ENCODE data around the gene RHD.
"Not testable (repeated sequence)": the region's sequence is repeated elsewhere in the genome, so short reads cannot be mapped to it uniquely, and the experiment has no call there.

The RHD gene

DNA sequence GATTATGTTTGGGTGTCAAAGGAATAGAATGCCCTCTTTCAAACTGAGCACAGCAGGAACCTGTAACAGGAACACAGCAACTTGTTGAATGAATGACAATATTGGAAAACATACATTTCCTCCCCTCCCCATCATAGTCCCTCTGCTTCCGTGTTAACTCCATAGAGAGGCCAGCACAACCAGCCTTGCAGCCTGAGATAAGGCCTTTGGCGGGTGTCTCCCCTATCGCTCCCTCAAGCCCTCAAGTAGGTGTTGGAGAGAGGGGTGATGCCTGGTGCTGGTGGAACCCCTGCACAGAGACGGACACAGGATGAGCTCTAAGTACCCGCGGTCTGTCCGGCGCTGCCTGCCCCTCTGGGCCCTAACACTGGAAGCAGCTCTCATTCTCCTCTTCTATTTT, at the start of gene RHD:
TSS of gene RHD (plus strand) at position 272 of the 400 bp plus-strand sequence. CDS start at position 311, 39 bp downstream.
- not testable (repeated sequence) for DNase-seq

DNA sequence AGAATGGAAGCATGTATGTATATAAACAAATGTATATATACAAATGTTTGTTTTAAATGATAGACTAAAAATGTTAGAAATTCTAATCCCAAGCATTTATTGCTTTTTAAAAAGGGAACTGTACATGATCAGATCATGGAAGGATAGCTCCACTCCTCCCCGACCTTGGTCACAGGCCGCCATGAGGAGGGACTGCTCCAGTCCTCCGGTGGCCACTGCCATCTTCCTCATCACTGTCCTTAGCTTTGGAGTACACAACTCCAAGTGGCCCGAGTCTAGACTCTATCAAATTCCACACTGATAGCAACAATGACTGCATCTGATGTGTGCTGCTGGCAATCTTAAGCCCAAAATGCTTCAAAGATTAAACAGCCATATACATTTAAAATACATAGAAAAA, 49.7 kb upstream of the RHD start:
- no peak for DNase-seq

DNA sequence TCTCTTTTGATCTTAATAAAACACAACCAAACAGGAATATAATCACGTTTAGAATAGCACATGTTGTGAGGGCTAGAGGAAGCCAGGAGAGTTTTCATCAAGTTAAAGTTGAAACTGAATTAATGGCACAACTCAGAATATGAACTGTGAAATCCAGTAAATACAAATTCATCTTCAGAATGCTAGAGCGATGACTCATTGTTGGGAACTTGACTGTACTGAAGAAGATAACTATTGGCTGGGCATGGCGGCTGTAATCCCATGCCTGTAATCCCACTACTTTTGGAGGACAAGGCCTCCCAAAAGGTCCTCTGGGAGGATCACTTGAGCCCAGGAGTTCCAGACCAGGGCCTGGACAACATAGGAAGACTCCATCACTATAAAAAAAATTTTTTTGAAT, 48.8 kb upstream of the RHD start:
- DNase-seq, result no peak

DNA sequence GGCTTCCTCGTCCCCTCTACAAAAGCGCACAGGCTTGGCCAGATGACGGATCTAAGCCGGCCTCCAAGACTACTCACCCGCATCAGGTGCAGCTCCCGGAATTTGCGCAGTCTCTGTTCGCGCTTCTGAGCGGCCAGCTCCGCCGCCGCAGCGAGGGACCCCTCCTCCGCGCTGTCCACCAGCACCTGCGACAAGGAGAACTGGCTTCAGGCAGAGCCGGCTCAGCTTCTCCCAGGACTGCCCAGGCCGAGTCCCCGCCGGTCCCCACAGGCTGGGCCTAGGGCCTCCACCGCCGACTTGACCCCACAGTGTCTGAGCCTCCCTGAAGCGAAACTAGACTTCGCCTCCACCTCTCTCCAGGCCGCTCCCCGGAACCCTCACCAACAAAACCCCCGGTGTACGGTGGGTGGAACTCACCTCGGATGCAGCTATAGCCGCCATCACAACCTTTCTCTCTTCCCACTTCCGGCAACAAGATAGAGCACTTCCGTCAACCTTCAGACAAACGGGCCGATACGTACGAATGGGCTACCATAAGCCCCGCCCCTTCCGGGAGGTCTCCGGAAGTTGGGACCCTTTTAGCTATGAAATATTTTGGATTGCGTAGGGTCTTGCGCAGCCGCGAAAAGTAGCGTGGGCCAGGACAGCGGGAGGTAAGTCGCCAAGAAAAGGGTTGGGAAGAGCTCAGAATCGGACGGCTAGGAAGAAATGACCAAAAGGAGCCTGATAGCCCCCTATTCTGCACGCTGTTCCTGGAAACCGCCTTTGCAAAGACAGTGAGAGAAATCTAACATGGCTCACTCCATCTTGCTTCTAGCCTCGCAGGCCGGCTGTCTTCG, 40.1 kb upstream of the RHD start, which contains the start of gene SYF2:
TSS of gene SYF2 (minus strand) at position 476 of the 839 bp plus-strand sequence. CDS start at position 441, 35 bp downstream.
- peak; percentile 68 for DNase-seq

DNA sequence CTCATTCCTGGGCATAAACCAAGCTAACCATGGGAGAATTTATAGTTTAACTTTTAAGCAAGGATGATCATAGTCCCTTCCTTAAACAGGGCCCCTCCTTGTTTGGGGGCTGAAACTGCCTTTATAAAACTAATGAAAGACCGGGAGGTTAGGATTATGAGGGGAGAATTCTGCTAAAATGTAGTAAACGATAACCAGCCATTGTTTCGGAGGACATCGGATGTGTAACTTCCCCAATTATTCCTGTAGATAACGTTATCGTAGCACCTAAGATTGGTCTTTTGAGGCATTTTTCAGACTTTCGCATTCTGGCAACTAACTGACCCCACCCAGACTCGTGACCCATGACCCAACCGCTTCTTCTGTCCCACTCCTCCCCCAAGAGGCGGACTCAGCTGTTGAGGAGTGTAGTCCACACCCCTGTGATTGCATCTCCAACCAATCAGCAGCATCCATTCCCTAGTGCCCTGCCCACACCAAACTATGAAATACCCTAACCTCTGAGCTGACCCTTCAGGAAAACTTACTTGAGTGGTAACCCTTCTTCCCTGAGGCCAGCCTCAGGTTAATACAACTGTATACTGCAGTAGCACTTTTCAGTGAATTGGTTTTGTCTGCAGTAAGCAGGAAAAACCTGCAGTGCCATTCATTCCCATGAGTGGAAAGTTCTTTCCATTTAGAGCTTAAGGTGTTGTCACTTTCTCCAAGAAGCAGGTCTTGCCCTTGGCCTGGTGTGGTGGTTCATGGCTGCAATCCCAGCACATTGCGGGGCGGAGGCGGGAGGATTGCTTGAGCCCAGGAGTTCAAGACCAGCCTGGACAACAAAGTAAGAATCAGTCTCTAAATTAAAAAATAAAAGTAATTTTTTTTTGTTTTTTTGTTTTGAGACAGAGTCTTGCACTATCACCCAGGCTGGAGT, 39.2 kb upstream of the RHD start:
- no peak for DNase-seq

DNA sequence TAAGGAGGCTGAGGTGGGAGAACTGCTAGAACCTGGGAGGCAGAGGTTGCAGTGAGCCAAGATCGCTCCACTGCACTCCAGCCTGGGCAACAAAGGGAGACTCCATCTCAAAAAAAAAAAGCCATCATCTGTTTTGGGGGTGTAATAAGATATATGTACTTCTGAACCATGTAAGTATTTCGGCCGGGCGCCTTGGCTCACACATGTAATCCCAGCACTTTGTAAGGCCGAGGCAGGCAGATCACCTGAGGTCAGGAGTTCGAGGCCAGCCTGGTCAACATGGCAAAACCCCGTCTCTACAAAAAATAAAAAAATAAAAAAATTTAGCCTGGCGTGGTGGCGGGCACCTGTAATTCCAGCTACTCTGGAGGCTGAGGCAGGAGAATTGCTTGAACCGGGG, 36.9 kb upstream of the RHD start:
- DNase-seq, result not testable (repeated sequence)

DNA sequence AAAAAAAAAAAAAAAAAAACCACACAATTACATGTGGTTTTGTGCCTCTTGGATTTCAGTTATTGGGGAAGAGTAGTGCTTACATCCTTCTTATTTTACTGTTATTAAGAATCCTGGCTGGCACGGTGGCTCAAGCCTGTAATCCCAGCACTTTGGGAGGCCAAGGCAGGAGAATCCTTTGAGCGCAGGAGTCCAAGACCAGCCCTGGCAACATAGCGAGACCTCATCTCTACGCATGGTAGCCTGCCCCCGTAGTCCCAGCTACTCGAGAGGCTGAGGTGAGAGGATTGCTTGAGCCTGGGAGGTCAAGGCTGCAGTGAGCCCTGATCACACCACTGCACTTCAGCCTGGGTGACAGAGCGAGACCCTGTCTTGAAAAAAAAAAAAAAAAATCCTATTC, 36.0 kb upstream of the RHD start:
- not testable (repeated sequence) for DNase-seq

- no peak for DNase-seq
Measured at GRCh38 chr1:25238046-25238445, 34.3 kb upstream of the RHD start.

DNA sequence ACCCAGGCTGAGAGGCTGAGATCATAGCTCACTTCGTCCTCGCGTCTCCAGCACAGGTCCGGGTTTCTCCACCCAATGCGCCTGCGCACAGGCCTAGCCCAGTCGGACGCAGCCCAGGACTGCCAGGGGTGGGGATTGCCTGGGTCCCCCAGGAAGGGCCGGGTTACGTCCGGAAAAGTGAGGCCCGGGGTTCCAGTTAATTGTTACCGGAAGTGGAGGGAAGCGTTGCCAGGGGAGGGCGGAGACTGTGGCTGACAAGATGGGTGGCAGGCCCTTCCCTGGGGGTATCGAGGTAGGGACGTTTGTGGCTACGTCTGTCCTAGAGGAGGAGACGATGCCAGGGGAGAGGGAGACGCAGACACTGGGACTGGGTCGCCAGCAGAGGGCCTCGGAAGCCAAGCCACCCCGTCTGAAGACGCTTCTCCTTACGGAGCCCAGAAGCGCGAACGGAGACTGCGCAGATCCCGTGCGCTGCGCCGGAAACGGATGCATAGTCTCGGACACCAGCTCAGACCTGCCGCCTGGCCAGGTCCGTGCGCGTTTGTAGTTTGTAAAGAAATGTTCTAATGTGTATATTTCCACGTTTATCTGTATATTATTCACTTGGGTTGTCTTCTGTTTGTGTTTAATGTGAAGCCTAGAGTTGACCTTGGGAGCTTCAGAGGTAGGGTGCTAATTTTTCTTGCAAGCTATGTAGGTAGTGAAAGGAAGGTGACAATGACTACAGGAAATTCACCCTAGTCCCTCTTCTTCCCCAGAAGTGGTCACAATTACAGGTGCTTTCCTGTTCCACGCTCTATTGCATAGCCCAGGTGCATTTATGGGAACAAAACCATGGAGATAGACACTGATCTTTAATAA, 32.4 kb upstream of the RHD start:
- DNase-seq, result peak; percentile 67

DNA sequence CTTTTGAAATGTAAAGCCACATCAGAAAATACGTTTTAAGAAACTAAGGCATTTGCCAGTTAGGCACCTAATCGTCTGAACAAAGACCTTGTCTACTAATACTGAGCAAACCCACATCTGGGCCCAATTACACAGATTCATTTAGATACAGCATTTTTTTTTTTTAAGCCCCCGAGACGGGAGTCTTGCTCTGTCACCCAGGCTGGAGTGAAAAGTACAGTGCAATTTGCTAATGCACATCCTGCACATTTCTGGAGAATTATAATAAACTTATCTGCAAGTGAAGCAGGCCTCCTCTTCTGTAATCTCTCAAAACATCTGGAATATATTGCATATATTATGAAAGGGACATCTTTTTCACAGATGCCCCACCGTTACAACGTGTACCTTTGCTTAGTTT, 28.4 kb upstream of the RHD start:
- DNase-seq, result no peak

- DNase-seq, result no peak
Measured at GRCh38 chr1:25245393-25245792, 26.9 kb upstream of the RHD start.

DNA sequence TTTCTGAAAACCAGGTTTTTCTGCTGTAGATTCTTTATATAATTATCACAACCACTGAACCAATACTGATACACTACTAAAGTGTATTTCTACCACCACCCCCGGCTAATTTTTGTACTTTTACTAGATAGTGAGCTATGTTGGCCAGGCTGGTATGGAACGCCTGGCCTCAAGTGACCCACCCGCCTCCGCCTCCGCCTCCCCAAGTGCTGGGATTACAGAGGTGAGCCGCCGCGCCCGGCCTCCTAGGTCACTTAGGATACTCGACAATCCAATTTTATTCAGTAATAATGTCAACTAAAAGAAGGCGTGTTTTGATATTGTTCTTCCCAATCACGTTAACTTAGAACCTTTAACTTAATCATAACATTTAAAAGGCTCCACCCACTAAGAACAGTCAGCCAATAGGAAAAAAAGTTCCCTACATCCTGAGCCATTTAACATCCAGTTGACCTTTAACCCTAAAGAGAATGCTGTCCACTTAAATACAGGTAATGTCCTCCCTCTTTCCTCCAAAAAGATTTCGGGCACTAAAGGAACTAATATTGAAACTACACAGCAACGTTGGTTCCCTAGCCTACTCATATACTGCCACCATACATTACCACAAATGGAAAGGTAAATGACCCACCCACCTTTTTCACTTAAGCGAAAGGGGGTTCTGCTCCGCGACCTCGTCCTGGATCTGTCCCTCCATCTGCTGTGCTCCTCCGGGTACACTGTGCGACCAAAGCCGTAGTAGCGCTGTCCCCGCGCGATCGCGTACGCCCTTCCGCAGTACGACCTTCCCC, 26.3 kb upstream of the RHD start:
- no peak for DNase-seq

DNA sequence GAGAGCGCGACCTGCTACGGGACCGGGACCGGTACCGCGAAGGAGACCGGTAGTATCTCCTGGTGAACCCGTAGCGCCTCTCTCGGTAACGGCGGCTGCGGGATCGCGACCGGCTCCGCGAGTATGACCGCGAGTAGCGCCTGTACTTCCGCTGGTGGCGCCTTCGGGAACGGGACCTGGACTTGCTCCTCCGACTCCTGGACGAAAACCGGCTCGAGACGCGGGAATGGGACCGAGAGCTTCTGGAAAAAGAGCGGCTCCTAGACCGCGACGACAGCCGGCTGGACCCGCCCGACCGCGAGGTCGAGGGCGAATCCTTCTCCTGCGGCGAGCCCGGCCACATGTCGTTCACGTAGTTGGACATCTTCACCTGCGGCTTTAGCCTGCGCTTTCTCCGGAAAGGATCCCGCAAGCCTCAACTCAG, 25.7 kb upstream of the RHD start:
- no peak for DNase-seq

DNA sequence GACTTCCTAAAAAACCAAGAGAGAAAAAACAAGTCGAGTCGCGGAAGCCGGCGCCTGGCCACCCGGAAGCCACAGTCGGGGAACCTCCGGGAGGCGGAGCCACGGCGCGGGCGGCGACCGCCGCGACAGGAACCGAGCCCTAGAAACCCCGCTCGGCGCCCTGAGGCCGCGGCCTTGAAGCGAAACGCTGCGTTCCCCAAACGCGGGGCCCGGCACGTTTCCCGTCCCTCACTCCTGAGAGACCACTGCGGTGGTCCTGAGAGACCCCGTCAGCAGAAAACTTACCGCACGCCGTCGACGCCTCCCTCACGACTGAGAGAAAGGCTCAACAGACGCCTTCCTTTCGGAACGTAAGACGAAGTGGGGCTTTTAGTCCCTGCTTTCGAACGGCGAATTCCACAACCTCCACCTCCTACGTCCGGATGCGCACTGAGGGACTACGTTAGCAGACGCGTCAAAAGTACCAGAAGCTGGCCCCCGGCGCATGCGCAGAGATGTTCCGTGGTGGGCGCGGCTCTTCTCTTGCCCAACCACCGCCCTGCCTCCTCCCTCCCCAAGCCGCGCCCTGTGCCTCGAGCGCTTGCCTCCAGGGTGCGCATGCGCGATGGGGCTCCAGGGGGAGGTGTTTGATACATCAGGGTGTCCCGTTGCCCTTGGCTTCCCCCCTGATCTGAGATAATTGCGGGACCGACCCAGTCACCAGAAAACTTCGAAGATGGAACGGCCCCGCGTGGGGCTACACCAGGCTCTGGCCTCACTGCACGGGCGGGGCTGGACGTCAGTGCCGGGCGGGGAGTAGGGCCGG, 25.1 kb upstream of the RHD start, which contains the start of gene RSRP1:
TSS of gene RSRP1 (minus strand) at position 431 of the 805 bp plus-strand sequence. CDS start 491 bp downstream, outside the sequence.
- DNase-seq, result peak; percentile 96

- DNase-seq, result no peak
Measured at GRCh38 chr1:25247829-25248754, 24.2 kb upstream of the RHD start.

- no peak for DNase-seq
Measured at GRCh38 chr1:25253911-25254310, 18.4 kb upstream of the RHD start.

GRCh38 chr1:25255706-25256577, 16.4 kb upstream of the RHD start:
- DNase-seq, result no peak

GRCh38 chr1:25256578-25256965, 15.7 kb upstream of the RHD start:
- DNase-seq, result no peak

DNA sequence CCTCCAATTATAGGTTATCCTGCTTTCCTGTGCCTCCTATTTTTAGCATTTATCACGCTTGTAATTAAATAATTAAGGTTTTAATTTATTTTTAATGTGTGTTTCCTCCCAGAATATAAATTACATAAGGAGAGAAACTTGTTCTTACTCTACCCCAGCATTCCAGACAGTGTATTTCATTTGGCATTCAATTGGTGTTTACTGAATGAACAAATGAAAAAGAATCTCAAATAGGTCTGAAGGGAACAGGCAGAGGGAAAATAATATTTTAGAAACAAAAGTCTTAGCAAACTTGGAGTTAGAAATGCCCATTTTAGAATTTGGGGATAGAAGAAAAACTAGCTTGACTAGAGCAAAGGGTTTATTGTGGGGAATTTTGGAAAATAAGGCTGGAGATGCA, 15.1 kb upstream of the RHD start:
- DNase-seq, result no peak
